Measurements from ENCODE around the gene ASIC2. TPM values are rescaled to one million over a fixed set of nuclear protein-coding genes. Genes with fewer than 3 reads are reported as not detected.

The ASIC2 gene
- total RNA-seq, 1 experiment from 2014 or later: 0.09 TPM

GRCh38 chr17:33196883-33197282, 96.2 kb downstream of the ASIC2 start:
- no TSS peak for BruUV-seq (replicated peaks)
- Histone ChIP-seq H3K9me3 (ENCODE audit: insufficient read depth, low read depth) (no peaks in the 10 kb centered on the region), H2AFZ (no peak overlapping the region), H3K4me3 (no peak overlapping the region), H3K4me1 (replicated peaks; ENCODE audit: insufficient read depth) (no peaks in the 10 kb centered on the region), H3K36me3 (ENCODE audit: low read depth) (no peaks in the 10 kb centered on the region), H3K9me2 (ENCODE audit: insufficient read depth) (no peaks in the 10 kb centered on the region), H4K20me1 (ENCODE audit: insufficient read depth) (no peaks in the 10 kb centered on the region), H3K79me2 (ENCODE audit: low read depth) (no peaks in the 10 kb centered on the region), H3K4me2 (no peak overlapping the region), H3K27me3 (ENCODE audit: insufficient read depth, low read depth) (peaks cover 22% of the 10 kb centered on the region), H3F3A (ENCODE audit: insufficient read depth, low read depth) (no peaks in the 10 kb centered on the region), H3K27ac (no peak overlapping the region)
- DNase-seq: no peak
- no peak for TF ChIP-seq EZH2 (IDR thresholded peaks at IDR 0.05; ENCODE audit: low read depth)
- TF ChIP-seq CTCF (conservative IDR thresholded peaks at IDR 0.05): no peak
- ChIA-PET CTCF (no interaction called here), POLR2A (ENCODE audit: unreplicated experiment) (no interaction called here)
- intact Hi-C loops (cut with micrococcal nuclease; ENCODE audit: unreplicated experiment): no loop called here

- H3K9me2 ChIP-seq (ENCODE audit: insufficient read depth): no peaks in the 10 kb centered on the region
- no peaks in the 10 kb centered on the region for H3K4me1 ChIP-seq (replicated peaks; ENCODE audit: insufficient read depth)
- H3K79me2 ChIP-seq (ENCODE audit: low read depth): no peaks in the 10 kb centered on the region
- H3K27me3 ChIP-seq (ENCODE audit: insufficient read depth, low read depth): peaks cover 44% of the 10 kb centered on the region
- no peaks in the 10 kb centered on the region for H4K20me1 ChIP-seq (ENCODE audit: insufficient read depth)
- no peak for TF ChIP-seq CTCF (conservative IDR thresholded peaks at IDR 0.05)
- no peak for TF ChIP-seq EZH2 (IDR thresholded peaks at IDR 0.05; ENCODE audit: low read depth)
- H3K4me3 ChIP-seq: no peak overlapping the region
- no TSS peak for BruUV-seq (replicated peaks)
- H3K27ac ChIP-seq: no peak overlapping the region
- no peak for DNase-seq
- POLR2A ChIA-PET (ENCODE audit: unreplicated experiment): no interaction called here
- no peak overlapping the region for H2AFZ ChIP-seq
- no peaks in the 10 kb centered on the region for H3K36me3 ChIP-seq (ENCODE audit: low read depth)
- H3K4me2 ChIP-seq: no peak overlapping the region
- no peaks in the 10 kb centered on the region for H3K9me3 ChIP-seq (ENCODE audit: insufficient read depth, low read depth)
- intact Hi-C loops (cut with micrococcal nuclease; ENCODE audit: unreplicated experiment): no loop called here
- CTCF ChIA-PET: no interaction called here
- H3F3A ChIP-seq (ENCODE audit: insufficient read depth, low read depth): no peaks in the 10 kb centered on the region
Observed at GRCh38 chr17:33192951-33193911, 99.9 kb downstream of the ASIC2 start.

- Histone ChIP-seq H3K27ac (no peak overlapping the region), H3K36me3 (ENCODE audit: low read depth) (no peaks in the 10 kb centered on the region), H3K4me1 (replicated peaks; ENCODE audit: insufficient read depth) (no peaks in the 10 kb centered on the region), H3K4me2 (no peak overlapping the region), H3K27me3 (ENCODE audit: insufficient read depth, low read depth) (peaks cover 53% of the 10 kb centered on the region), H3F3A (ENCODE audit: insufficient read depth, low read depth) (no peaks in the 10 kb centered on the region), H4K20me1 (ENCODE audit: insufficient read depth) (no peaks in the 10 kb centered on the region; the same call in 1 of the 2 replicates), H3K4me3 (no peak overlapping the region), H3K9me3 (ENCODE audit: insufficient read depth, low read depth) (no peaks in the 10 kb centered on the region), H2AFZ (no peak overlapping the region), H3K9me2 (ENCODE audit: insufficient read depth) (no peaks in the 10 kb centered on the region), H3K79me2 (ENCODE audit: low read depth) (no peaks in the 10 kb centered on the region)
- no peak for DNase-seq
- intact Hi-C loops (cut with micrococcal nuclease; ENCODE audit: unreplicated experiment): no loop called here
- TF ChIP-seq EZH2 (IDR thresholded peaks at IDR 0.05; ENCODE audit: low read depth) (no peak), CTCF (conservative IDR thresholded peaks at IDR 0.05) (no peak)
- POLR2A ChIA-PET (ENCODE audit: unreplicated experiment): no interaction called here
- CTCF ChIA-PET: no interaction called here
- no TSS peak for BruUV-seq (replicated peaks)
Observed at GRCh38 chr17:33183487-33184026, 109.5 kb downstream of the ASIC2 start.
